Stimulated activated naive CD4-positive, alpha-beta T cell treated with Interleukin-2 at 50 U/mL for 16 hours (primary cell): ENCODE data around the gene RNF180.
"Not testable (repeated sequence)": the region's sequence is repeated elsewhere in the genome, so short reads cannot be mapped to it uniquely, and the experiment has no call there.

Experiments used
- DNase-seq: peaks from one replicate; lab custom pipeline; 2025; lab: John Stamatoyannopoulos, UW

The RNF180 gene

GRCh38 chr5:64180661-64181343 is 15.2 kb downstream of the RNF180 start:
- DNase-seq: no peak

GRCh38 chr5:64181440-64181839 is 15.8 kb downstream of the RNF180 start:
- DNase-seq: no peak

- no peak for DNase-seq
Observed at GRCh38 chr5:64183956-64184355, 18.3 kb downstream of the RNF180 start.

GRCh38 chr5:64184832-64185231 is 19.2 kb downstream of the RNF180 start:
- DNase-seq: no peak

- DNase-seq: no peak
Observed at GRCh38 chr5:64188776-64189175, 23.1 kb downstream of the RNF180 start.

GRCh38 chr5:64190562-64191306 is 25.1 kb downstream of the RNF180 start:
- no peak for DNase-seq

- DNase-seq: no peak
Observed at GRCh38 chr5:64195981-64196380, 30.3 kb downstream of the RNF180 start.

- DNase-seq: no peak
Observed at GRCh38 chr5:64199425-64199824, 33.8 kb downstream of the RNF180 start.

- no peak for DNase-seq
Observed at GRCh38 chr5:64201996-64202395, 36.4 kb downstream of the RNF180 start.

- no peak for DNase-seq
Observed at GRCh38 chr5:64206653-64207052, 41.0 kb downstream of the RNF180 start.

GRCh38 chr5:64207978-64208377 is 42.3 kb downstream of the RNF180 start:
- no peak for DNase-seq

GRCh38 chr5:64209353-64209752 is 43.7 kb downstream of the RNF180 start:
- no peak for DNase-seq

GRCh38 chr5:64210866-64211265 is 45.2 kb downstream of the RNF180 start:
- DNase-seq: no peak

GRCh38 chr5:64213011-64213410 is 47.4 kb downstream of the RNF180 start:
- no peak for DNase-seq

- no peak for DNase-seq
Observed at GRCh38 chr5:64213531-64213930, 47.9 kb downstream of the RNF180 start.

GRCh38 chr5:64214132-64214531 is 48.5 kb downstream of the RNF180 start:
- no peak for DNase-seq

- no peak for DNase-seq
Observed at GRCh38 chr5:64221911-64222310, 56.3 kb downstream of the RNF180 start.

GRCh38 chr5:64225286-64225981 is 59.8 kb downstream of the RNF180 start:
- not testable (repeated sequence) for DNase-seq

GRCh38 chr5:64227131-64227537 is 61.5 kb downstream of the RNF180 start:
- DNase-seq: not testable (repeated sequence)

- no peak for DNase-seq
Observed at GRCh38 chr5:64229163-64229774, 63.6 kb downstream of the RNF180 start.

GRCh38 chr5:64260756-64261155 is 95.1 kb downstream of the RNF180 start:
- no peak for DNase-seq

GRCh38 chr5:64269164-64269563 is 103.5 kb downstream of the RNF180 start:
- no peak for DNase-seq

- no peak for DNase-seq
Observed at GRCh38 chr5:64273276-64273675, 107.6 kb downstream of the RNF180 start.
